Mucosa of stomach (tissue), 1 donor: Measurements from ENCODE around the gene TPM1.

Experiments
- H3K27me3 ChIP-seq: one replicate; pipeline ENCODE4 v1.7.0; 2013; ENCODE audit warnings: mild to moderate bottlenecking, low read length; ENCODE audit not compliant: control insufficient read depth, insufficient read depth
- H3K36me3 ChIP-seq: one replicate; pipeline ENCODE4 v1.7.0; 2013; ENCODE audit warnings: low read length; ENCODE audit not compliant: control insufficient read depth, insufficient read depth
- H3K4me1 ChIP-seq: one replicate; pipeline ENCODE4 v1.7.0; 2013; ENCODE audit warnings: mild to moderate bottlenecking, low read length; ENCODE audit not compliant: control insufficient read depth, insufficient read depth
- H3K4me3 ChIP-seq: one replicate; pipeline ENCODE4 v1.7.0; 2013; ENCODE audit warnings: low read length
- H3K9ac ChIP-seq: one replicate; pipeline ENCODE4 v1.7.0; 2013; ENCODE audit warnings: mild to moderate bottlenecking, low read length, moderate library complexity
- H3K9me3 ChIP-seq: one replicate; pipeline ENCODE4 v1.7.0; 2013; ENCODE audit warnings: mild to moderate bottlenecking, low read length, moderate library complexity; ENCODE audit not compliant: control insufficient read depth
- donor health status: Pancreatic carcinoma.

Gene TPM1

DNA sequence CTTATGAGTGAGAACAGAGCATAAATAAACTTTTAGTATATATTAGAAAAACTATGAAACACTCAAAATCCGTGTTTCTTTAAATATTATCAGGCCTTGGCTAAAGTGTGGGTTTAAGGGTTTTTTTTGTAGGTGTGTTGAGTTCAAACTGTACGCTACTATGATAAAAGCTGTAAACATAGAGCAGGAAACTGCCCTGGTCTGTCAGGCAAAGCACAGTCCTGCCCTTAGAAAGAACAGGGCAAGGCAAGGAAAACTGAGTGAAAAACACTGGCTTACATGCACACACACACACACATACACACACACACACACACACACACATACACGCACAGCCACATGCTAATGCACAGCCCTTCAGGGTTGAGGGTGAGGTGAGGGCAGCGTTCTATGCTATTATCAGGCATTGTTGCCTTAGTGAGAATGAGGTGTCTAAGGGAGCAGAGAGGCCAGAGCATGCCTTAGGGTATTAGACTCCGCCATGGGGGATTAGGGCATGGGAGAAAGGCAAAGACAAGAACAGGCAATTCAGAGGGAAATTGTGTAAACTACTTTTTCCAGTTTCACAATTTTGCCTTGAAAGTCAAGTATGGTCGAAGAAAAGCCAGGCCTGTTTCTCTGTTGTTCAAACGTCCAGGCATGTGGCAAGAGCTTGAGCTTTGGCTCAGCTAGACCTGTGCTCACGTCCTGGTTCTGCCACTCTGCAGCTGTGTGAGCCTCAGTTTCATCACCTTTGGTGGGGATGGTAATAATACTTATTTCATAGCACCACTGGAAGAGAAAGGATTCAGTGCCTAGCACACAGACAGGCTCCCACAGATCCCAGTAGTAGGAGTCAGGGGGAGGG, 36.3 kb upstream of the TPM1 start:
- Histone ChIP-seq H3K4me3 (no peak overlapping the region), H3K4me1 (peaks cover 9% of the 10 kb centered on the region), H3K9me3 (no peaks in the 10 kb centered on the region), H3K36me3 (no peaks in the 10 kb centered on the region), H3K27me3 (no peaks in the 10 kb centered on the region), H3K9ac (no peak overlapping the region)

GRCh38 chr15:63008333-63009049, 34.1 kb upstream of the TPM1 start:
- H3K9me3 ChIP-seq: no peaks in the 10 kb centered on the region
- no peaks in the 10 kb centered on the region for H3K27me3 ChIP-seq
- no peak overlapping the region for H3K4me3 ChIP-seq
- H3K9ac ChIP-seq: no peak overlapping the region
- H3K36me3 ChIP-seq: no peaks in the 10 kb centered on the region
- H3K4me1 ChIP-seq: peaks cover 13% of the 10 kb centered on the region

- Histone ChIP-seq H3K36me3 (no peaks in the 10 kb centered on the region), H3K9ac (no peak overlapping the region), H3K4me3 (no peak overlapping the region), H3K4me1 (peaks cover 13% of the 10 kb centered on the region), H3K9me3 (no peaks in the 10 kb centered on the region), H3K27me3 (no peaks in the 10 kb centered on the region)
These were observed 32.2 kb upstream of the TPM1 start for GRCh38 chr15:63010386-63010785.

- Histone ChIP-seq H3K9me3 (no peaks in the 10 kb centered on the region), H3K36me3 (no peaks in the 10 kb centered on the region), H3K27me3 (no peaks in the 10 kb centered on the region), H3K9ac (no peak overlapping the region), H3K4me3 (no peak overlapping the region), H3K4me1 (peaks cover 8% of the 10 kb centered on the region)
These were observed 31.4 kb upstream of the TPM1 start for GRCh38 chr15:63010920-63011693.

GRCh38 chr15:63012444-63012843, 30.1 kb upstream of the TPM1 start:
- Histone ChIP-seq H3K9me3 (no peaks in the 10 kb centered on the region), H3K36me3 (no peaks in the 10 kb centered on the region), H3K9ac (no peak overlapping the region), H3K4me1 (peaks cover 4% of the 10 kb centered on the region), H3K4me3 (no peak overlapping the region), H3K27me3 (no peaks in the 10 kb centered on the region)

DNA sequence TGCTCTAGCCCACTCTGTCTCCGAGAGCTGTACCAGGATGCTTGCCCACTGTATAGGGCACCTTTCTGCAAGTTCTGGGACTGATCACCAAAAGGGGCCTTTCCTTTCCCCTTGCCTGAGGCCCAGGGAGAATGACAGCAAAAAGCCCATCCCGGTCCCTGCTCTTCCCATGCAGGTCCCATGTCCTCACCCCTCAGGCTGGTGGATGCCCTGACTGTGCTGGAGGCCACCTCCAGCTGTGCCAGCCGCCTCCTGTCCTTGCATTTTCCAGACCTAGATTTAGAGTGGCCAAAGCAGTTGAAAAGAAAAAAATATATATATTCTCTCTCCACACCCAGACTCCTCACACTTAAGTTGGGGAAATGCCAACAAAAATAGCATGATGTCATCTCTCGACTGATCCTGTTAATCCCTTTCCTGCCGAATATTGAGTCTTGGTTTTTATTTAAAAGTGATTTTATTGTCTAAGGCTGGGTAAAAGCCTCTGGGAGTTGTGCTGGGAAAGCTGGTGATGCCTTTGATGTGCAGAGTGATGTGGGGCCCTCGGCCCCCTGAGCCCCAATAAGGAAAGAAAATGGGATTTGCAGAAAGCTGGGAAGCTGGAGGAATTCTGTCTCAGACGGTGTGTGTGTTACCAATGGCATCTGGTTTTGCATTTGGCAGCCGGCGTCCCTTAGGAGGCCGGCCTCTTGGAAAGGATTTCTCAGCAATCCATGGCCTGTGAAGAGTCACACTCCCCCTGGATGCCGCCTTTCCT, 29.3 kb upstream of the TPM1 start:
- Histone ChIP-seq H3K4me3 (no peak overlapping the region), H3K9me3 (no peaks in the 10 kb centered on the region), H3K9ac (no peak overlapping the region), H3K4me1 (peaks cover 4% of the 10 kb centered on the region), H3K36me3 (no peaks in the 10 kb centered on the region), H3K27me3 (no peaks in the 10 kb centered on the region)

GRCh38 chr15:63014578-63014977, 28.0 kb upstream of the TPM1 start:
- H3K9me3 ChIP-seq: no peaks in the 10 kb centered on the region
- no peaks in the 10 kb centered on the region for H3K36me3 ChIP-seq
- H3K9ac ChIP-seq: no peak overlapping the region
- H3K27me3 ChIP-seq: no peaks in the 10 kb centered on the region
- H3K4me3 ChIP-seq: no peak overlapping the region
- H3K4me1 ChIP-seq: peaks cover 9% of the 10 kb centered on the region

GRCh38 chr15:63015618-63016017, 26.9 kb upstream of the TPM1 start:
- no peak overlapping the region for H3K4me3 ChIP-seq
- H3K27me3 ChIP-seq: no peaks in the 10 kb centered on the region
- H3K4me1 ChIP-seq: peaks cover 17% of the 10 kb centered on the region
- no peaks in the 10 kb centered on the region for H3K36me3 ChIP-seq
- no peaks in the 10 kb centered on the region for H3K9me3 ChIP-seq
- no peak overlapping the region for H3K9ac ChIP-seq

DNA sequence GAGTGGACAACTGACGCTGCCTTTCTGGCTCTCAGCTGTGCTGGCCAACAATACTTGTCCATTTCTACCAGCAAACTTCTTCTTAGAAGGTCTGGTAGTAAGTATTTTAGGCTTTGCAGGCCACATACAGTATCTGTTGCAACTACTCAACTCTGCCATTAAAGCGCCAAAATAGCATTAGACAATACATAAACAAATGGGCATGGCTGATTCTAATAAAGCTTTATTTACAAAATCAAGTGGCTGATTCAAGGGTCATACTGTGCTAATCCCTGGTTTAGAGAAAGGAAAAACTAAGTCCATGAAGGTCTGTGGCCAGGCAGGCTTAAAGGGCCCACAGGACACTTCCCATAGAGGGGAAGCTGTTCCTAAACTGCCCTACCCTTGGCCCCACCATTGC, 26.3 kb upstream of the TPM1 start:
- Histone ChIP-seq H3K9me3 (no peaks in the 10 kb centered on the region), H3K4me1 (peaks cover 17% of the 10 kb centered on the region), H3K9ac (no peak overlapping the region), H3K4me3 (no peak overlapping the region), H3K27me3 (no peaks in the 10 kb centered on the region), H3K36me3 (no peaks in the 10 kb centered on the region)

- H3K36me3 ChIP-seq: no peaks in the 10 kb centered on the region
- no peak overlapping the region for H3K4me3 ChIP-seq
- H3K4me1 ChIP-seq: peaks cover 22% of the 10 kb centered on the region
- no peaks in the 10 kb centered on the region for H3K27me3 ChIP-seq
- H3K9me3 ChIP-seq: no peaks in the 10 kb centered on the region
- no peak overlapping the region for H3K9ac ChIP-seq
These were observed 23.9 kb upstream of the TPM1 start for GRCh38 chr15:63018639-63019038.

- H3K4me1 ChIP-seq: peaks cover 22% of the 10 kb centered on the region
- no peak overlapping the region for H3K9ac ChIP-seq
- no peaks in the 10 kb centered on the region for H3K27me3 ChIP-seq
- H3K4me3 ChIP-seq: no peak overlapping the region
- H3K36me3 ChIP-seq: no peaks in the 10 kb centered on the region
- H3K9me3 ChIP-seq: no peaks in the 10 kb centered on the region
These were observed 22.9 kb upstream of the TPM1 start for GRCh38 chr15:63019511-63020109.
